H1 (cell line): Measurements from ENCODE around the gene RFPL1. TPM values are rescaled to one million over a fixed set of nuclear protein-coding genes. Genes with fewer than 3 reads are reported as not detected.

Experiments used
- CTCF ChIA-PET: fragments of 300-600 bp; sonication (Branson Sonifier 250); formaldehyde crosslinking; loops from one replicate; lab custom pipeline; 2021; ENCODE audit not compliant: partially characterized antibody; lab: Charles Lee
- POLR2A ChIA-PET: fragments of 300-600 bp; sonication (Branson Sonifier 250); formaldehyde crosslinking; loops from one replicate; lab custom pipeline; 2021; ENCODE audit warnings: inconsistent platforms; ENCODE audit not compliant: partially characterized antibody; lab: Charles Lee
- DNase-seq, 2 experiments: peaks; one replicate each; pipeline versions ENCODE4 v3.0.0 to v3.0.0-alpha.2; 2010 to 2022; ENCODE audit warnings: low spot score in 2 of 2, low read depth in 1 of 2, mixed read lengths in 1 of 2
- FAIRE-seq: peaks from 2 replicates; lab custom pipeline; 2011; peaks lifted over from hg19 to GRCh38; lab: Jason Lieb, UNC
- H2AFZ ChIP-seq: 2 replicates; pipeline ENCODE4 v1.8.1; 2012; ENCODE audit warnings: low read length, inconsistent platforms
- H2AK5ac ChIP-seq: 2 replicates; pipeline ENCODE4 v1.6.1; 2013; ENCODE audit warnings: low read depth, low read length
- H2BK120ac ChIP-seq: replicated peaks from 2 replicates; pipeline ENCODE3; 2013; ENCODE audit warnings: low read depth, low read length, inconsistent platforms
- H2BK12ac ChIP-seq: 2 replicates; pipeline ENCODE4 v1.6.1; 2013; ENCODE audit warnings: low read depth, low read length
- H2BK15ac ChIP-seq: 2 replicates; pipeline ENCODE4 v1.6.1; 2013; ENCODE audit warnings: low read length
- H2BK20ac ChIP-seq: 2 replicates; pipeline ENCODE4 v1.6.1; 2013; ENCODE audit warnings: low read length
- H2BK5ac ChIP-seq: 2 replicates; pipeline ENCODE4 v1.6.1; 2013; ENCODE audit warnings: low read depth, low read length
- H3K14ac ChIP-seq: 2 replicates; pipeline ENCODE4 v1.6.1; 2013; ENCODE audit warnings: inconsistent platforms; ENCODE audit not compliant: insufficient read length
- H3K18ac ChIP-seq: 2 replicates; pipeline ENCODE4 v1.6.1; 2013; ENCODE audit warnings: low read length; ENCODE audit errors: extremely low read depth
- H3K23ac ChIP-seq: 2 replicates; pipeline ENCODE4 v1.6.1; 2013; ENCODE audit warnings: inconsistent platforms; ENCODE audit not compliant: insufficient read length
- H3K23me2 ChIP-seq: 2 replicates; pipeline ENCODE4 v1.6.1; 2013; ENCODE audit warnings: low read depth, low read length
- H3K27ac ChIP-seq: 2 replicates; pipeline ENCODE4 v1.6.1; 2011; ENCODE audit warnings: low read depth, low read length, inconsistent platforms
- H3K27me3 ChIP-seq, 4 experiments: replicated peaks in 1 of 4; 1 replicate in 1 of 4; 2 replicates in 3 of 4; pipeline versions ENCODE4 v1.6.1 to v1.8.1; 2011 to 2013; ENCODE audit warnings: low read length in 3 of 4, mild to moderate bottlenecking in 3 of 4, inconsistent platforms in 2 of 4, mixed read lengths in 2 of 4, moderate library complexity in 1 of 4; ENCODE audit not compliant: control insufficient read depth in 3 of 4, insufficient read depth in 3 of 4; ENCODE audit errors: extremely low read depth in 1 of 4
- H3K36me3 ChIP-seq, 4 experiments: 2 replicates each; pipeline versions ENCODE4 v1.6.1 to v1.8.1; 2011 to 2013; ENCODE audit warnings: mild to moderate bottlenecking in 4 of 4, low read length in 3 of 4, moderate library complexity in 2 of 4, control low read depth in 1 of 4, inconsistent platforms in 1 of 4; ENCODE audit not compliant: insufficient read depth in 4 of 4, control insufficient read depth in 2 of 4
- H3K4ac ChIP-seq: replicated peaks from 2 replicates; pipeline ENCODE3; 2013; ENCODE audit warnings: low read length, low read depth, mixed read lengths, inconsistent platforms; ENCODE audit not compliant: insufficient read length
- H3K4me1 ChIP-seq, 4 experiments: replicated peaks in 1 of 4; 1 replicate in 1 of 4; 2 replicates in 3 of 4; pipeline versions ENCODE4 v1.6.1 to v1.8.1; 2011 to 2013; ENCODE audit warnings: low read length in 3 of 4, inconsistent platforms in 2 of 4, mixed read lengths in 1 of 4; ENCODE audit not compliant: insufficient read depth in 4 of 4, control insufficient read depth in 3 of 4
- H3K4me2 ChIP-seq, 2 experiments: 2 replicates each; pipeline versions ENCODE4 v1.6.1 to v1.8.1; 2011 to 2013; ENCODE audit warnings: low read depth in 2 of 2, low read length in 2 of 2, control low read depth in 1 of 2, inconsistent platforms in 1 of 2, mild to moderate bottlenecking in 1 of 2; ENCODE audit not compliant: insufficient read depth in 1 of 2
- H3K4me3 ChIP-seq, 4 experiments: fragments of 200-600, 300-600 bp in 1 of 4; sonication (generic), shearing (Covaris generic), sonication (Bioruptor Twin) in 1 of 4; 2 replicates each; pipeline versions ENCODE4 v1.5.1 to v1.8.1; 2011 to 2016; ENCODE audit warnings: low read length in 4 of 4, low read depth in 3 of 4, control low read depth in 2 of 4, inconsistent platforms in 2 of 4, mild to moderate bottlenecking in 2 of 4, mixed read lengths in 1 of 4, moderate library complexity in 1 of 4; ENCODE audit not compliant: insufficient read depth in 2 of 4; ENCODE audit errors: extremely low read depth in 1 of 4
- H3K56ac ChIP-seq: replicated peaks from 2 replicates; pipeline ENCODE3; 2013; ENCODE audit warnings: low read depth, mild to moderate bottlenecking, mixed read lengths, low read length, inconsistent platforms; ENCODE audit not compliant: insufficient read length
- H3K79me1 ChIP-seq: 2 replicates; pipeline ENCODE4 v1.6.1; 2013; ENCODE audit warnings: low read depth, low read length, control low read depth
- H3K79me2 ChIP-seq, 2 experiments: 2 replicates each; pipeline versions ENCODE4 v1.6.1 to v1.8.1; 2012 to 2013; ENCODE audit warnings: low read length in 2 of 2, mild to moderate bottlenecking in 2 of 2, inconsistent platforms in 1 of 2; ENCODE audit not compliant: insufficient read depth in 2 of 2, control insufficient read depth in 1 of 2
- H3K9ac ChIP-seq, 4 experiments: replicated peaks in 1 of 4; 1 replicate in 1 of 4; 2 replicates in 3 of 4; pipeline versions ENCODE4 v1.6.1 to v1.8.1; 2011 to 2013; ENCODE audit warnings: low read depth in 3 of 4, low read length in 3 of 4, control low read depth in 2 of 4, mild to moderate bottlenecking in 2 of 4, moderate library complexity in 2 of 4, inconsistent platforms in 1 of 4; ENCODE audit errors: extremely low read depth in 1 of 4
- H3K9me3 ChIP-seq, 2 experiments: 2 replicates each; pipeline versions ENCODE4 v1.6.1 to v1.8.1; 2012 to 2013; ENCODE audit warnings: mild to moderate bottlenecking in 2 of 2, moderate library complexity in 2 of 2, control low read depth in 1 of 2, inconsistent platforms in 1 of 2, low read depth in 1 of 2, low read length in 1 of 2, mixed read lengths in 1 of 2; ENCODE audit not compliant: insufficient read depth in 2 of 2
- H4K20me1 ChIP-seq, 2 experiments: replicated peaks in 1 of 2; 2 replicates each; pipeline versions ENCODE3 to v1.8.1; 2011 to 2013; ENCODE audit warnings: inconsistent platforms in 2 of 2, low read length in 2 of 2, mild to moderate bottlenecking in 1 of 2; ENCODE audit not compliant: insufficient read depth in 2 of 2, control insufficient read depth in 1 of 2
- H4K5ac ChIP-seq: 2 replicates; pipeline ENCODE4 v1.6.1; 2013; ENCODE audit warnings: low read length, low read depth, mixed read lengths, inconsistent platforms; ENCODE audit not compliant: insufficient read length
- H4K8ac ChIP-seq: 2 replicates; pipeline ENCODE4 v1.8.0; 2013; ENCODE audit warnings: mild to moderate bottlenecking, moderate library complexity, low read length, inconsistent platforms; ENCODE audit not compliant: insufficient read depth; ENCODE audit errors: extremely low read depth
- H4K91ac ChIP-seq: replicated peaks from 2 replicates; pipeline ENCODE3; 2013; ENCODE audit warnings: low read length, mixed read lengths, inconsistent platforms; ENCODE audit not compliant: insufficient read length
- CBX8 ChIP-seq: fragments of 300-800, 300-1000 bp; sonication (generic); IDR thresholded peaks from 2 replicates; pipeline ENCODE4 v1.7.1; 2016; ENCODE audit warnings: low read depth, low read length, borderline replicate concordance
- CEBPB ChIP-seq: IDR thresholded peaks from 2 replicates; pipeline ENCODE4 v1.6.1; 2012; ENCODE audit warnings: low read depth, low read length
- KDM5A ChIP-seq: fragments of 200-600 bp; IDR thresholded peaks from 2 replicates; pipeline ENCODE4 v1.7.1; 2012; ENCODE audit warnings: mild to moderate bottlenecking, low read length, inconsistent platforms, mixed read lengths
- WGBS, 2 experiments: shearing (Covaris generic) in 1 of 2; methylation state at CpG; one replicate each; pipeline versions ENCODE4 v1.1.6 to v1.1.7; 2013 to 2015; ENCODE audit warnings: low lambda C conversion rate in 2 of 2, mixed read lengths in 2 of 2, inconsistent platforms in 1 of 2, low coverage in 1 of 2, missing lambda C conversion rate in 1 of 2; ENCODE audit not compliant: insufficient replicate concordance in 2 of 2, insufficient coverage in 1 of 2, insufficient read length in 1 of 2; ENCODE audit errors: extremely low coverage in 1 of 2, missing lambda C conversion rate in 1 of 2; 5-methylcytosine and 5-hydroxymethylcytosine counted together
- polyA plus RNA-seq, 7 experiments: library from polyadenylated mRNA; depleted of rRNA in 3 of 7; stranded (reverse) in 5 of 7; unstranded in 2 of 7; fragments of >200 nt in 5 of 7; fragments of 200-250 nt in 2 of 7; gene quantifications; 1 replicate in 5 of 7; 2 replicates in 1 of 7; 4 replicates in 1 of 7; pipeline versions ENCODE4 v1.2.1 to v1.2.3, GENCODE V29; 2011 to 2013; ENCODE audit warnings: missing spikeins in 2 of 7, mixed read lengths in 2 of 7
- total RNA-seq: library from RNA; stranded (reverse); fragmentation: NEBNext Ultra II Directional; extraction: Animal tissue kit (Norgen Biotek cat#: 25700); gene quantifications from 2 replicates; pipeline ENCODE4 v1.2.1, GENCODE V29; 2021

The RFPL1 gene
- total and polyA plus RNA-seq, 2 of the 8 experiments (the other 6 are each of a cell fraction or from before 2014, with no cell fraction given): not detected

- no peak for DNase-seq
- Histone ChIP-seq H3K4me2 (no peak overlapping the region), H3K9ac (no peak overlapping the region), H3K4me3 (no peak overlapping the region), H3K23me2 (no peaks in the 10 kb centered on the region), H2BK20ac (no peak overlapping the region), H4K8ac (no peak overlapping the region), H3K14ac (no peak overlapping the region), H3K79me1 (no peaks in the 10 kb centered on the region), H2AFZ (no peak overlapping the region; the same call in 1 of the 2 replicates), H3K56ac (no peak overlapping the region), H2BK120ac (no peak overlapping the region), H3K23ac (no peak overlapping the region), H4K91ac (no peak overlapping the region), H4K20me1 (no peaks in the 10 kb centered on the region), H2BK15ac (no peak overlapping the region), H3K79me2 (no peaks in the 10 kb centered on the region), H3K27me3 (no peaks in the 10 kb centered on the region), H3K4ac (no peak overlapping the region), H4K5ac (no peak overlapping the region), H3K27ac (no peak overlapping the region), H2BK12ac (no peak overlapping the region), H3K18ac (no peak overlapping the region), H2AK5ac (no peak overlapping the region), H3K36me3 (no peaks in the 10 kb centered on the region), H2BK5ac (no peak overlapping the region), H3K9me3 (no peaks in the 10 kb centered on the region), H3K4me1 (peaks cover 0 to 4% (median 0%) of the 10 kb centered on the region in 4 experiments; a peak in 1 of 7 replicates)
- POLR2A ChIA-PET: interaction anchor here (0.7 kb wide), 1 partner anchor 25 kb away, joined by 3 read pairs; no protein-coding TSS in a partner anchor
- no peak for FAIRE-seq
- CTCF ChIA-PET: no interaction called here
- WGBS, 2 experiments: 86% methylated on average over 7 of the region's 7 CpGs; no CpG with 5 or more reads in 1 of the 2 experiments
- TF ChIP-seq KDM5A (no peak), CEBPB (no peak), CBX8 (no peak)
Measured at GRCh38 chr22:29463629-29464028, 25.2 kb downstream of the RFPL1 start.
